VCaP (cell line): Measurements from ENCODE around the gene TECPR2.

Source experiments
- H3K27ac ChIP-seq: fragments of 450-650 bp; 2 replicates; pipeline ENCODE4 v1.5.1; 2017
- TF ChIP-seq, protein P1 (sequence below): fragments of 450-650 bp; conservative IDR thresholded peaks from 2 replicates; pipeline ENCODE4 v1.5.1; 2017; ENCODE audit warnings: mild to moderate bottlenecking, moderate library complexity

TECPR2 gene

DNA sequence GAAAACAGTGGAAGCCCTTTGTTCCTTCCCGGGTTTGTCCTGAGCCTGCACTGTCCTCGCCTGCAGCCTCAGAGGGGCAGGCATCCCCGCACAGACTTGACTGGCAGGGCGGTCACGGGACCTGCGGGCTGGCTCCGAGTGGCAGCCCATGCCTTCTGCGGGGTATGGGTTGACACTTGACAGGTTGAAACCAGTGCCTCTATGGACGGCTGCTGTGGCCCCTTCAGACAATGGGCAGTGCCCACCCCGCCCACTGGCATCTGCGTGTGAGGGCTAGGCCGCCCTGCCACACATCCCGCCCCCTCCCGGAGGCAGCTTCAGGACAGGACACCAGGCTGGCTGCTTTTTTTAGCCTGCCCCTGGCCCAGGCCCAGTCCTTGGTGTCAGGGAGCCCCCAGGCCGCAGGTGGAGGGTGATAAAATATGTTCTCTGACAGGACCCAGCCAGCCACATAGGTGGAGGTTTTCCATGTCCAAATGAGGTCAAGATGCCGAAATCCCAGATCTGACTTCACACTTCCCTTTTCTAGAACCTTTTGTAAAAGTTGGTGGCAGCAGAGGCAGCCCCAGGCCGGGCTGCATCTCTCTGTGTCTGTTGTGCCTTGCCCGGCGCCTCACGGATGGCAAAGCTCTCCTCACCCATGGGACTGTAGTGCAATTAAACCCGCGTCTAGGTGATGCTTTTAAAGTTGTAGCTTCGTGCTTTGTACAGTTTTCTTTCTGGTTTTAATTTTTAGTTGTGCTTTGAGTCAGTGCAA lies 136.8 kb downstream of the TECPR2 start:
- H3K27ac ChIP-seq = no peak overlapping the region
- TF ChIP-seq, protein P1, sequence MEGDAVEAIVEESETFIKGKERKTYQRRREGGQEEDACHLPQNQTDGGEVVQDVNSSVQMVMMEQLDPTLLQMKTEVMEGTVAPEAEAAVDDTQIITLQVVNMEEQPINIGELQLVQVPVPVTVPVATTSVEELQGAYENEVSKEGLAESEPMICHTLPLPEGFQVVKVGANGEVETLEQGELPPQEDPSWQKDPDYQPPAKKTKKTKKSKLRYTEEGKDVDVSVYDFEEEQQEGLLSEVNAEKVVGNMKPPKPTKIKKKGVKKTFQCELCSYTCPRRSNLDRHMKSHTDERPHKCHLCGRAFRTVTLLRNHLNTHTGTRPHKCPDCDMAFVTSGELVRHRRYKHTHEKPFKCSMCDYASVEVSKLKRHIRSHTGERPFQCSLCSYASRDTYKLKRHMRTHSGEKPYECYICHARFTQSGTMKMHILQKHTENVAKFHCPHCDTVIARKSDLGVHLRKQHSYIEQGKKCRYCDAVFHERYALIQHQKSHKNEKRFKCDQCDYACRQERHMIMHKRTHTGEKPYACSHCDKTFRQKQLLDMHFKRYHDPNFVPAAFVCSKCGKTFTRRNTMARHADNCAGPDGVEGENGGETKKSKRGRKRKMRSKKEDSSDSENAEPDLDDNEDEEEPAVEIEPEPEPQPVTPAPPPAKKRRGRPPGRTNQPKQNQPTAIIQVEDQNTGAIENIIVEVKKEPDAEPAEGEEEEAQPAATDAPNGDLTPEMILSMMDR = no peak

DNA sequence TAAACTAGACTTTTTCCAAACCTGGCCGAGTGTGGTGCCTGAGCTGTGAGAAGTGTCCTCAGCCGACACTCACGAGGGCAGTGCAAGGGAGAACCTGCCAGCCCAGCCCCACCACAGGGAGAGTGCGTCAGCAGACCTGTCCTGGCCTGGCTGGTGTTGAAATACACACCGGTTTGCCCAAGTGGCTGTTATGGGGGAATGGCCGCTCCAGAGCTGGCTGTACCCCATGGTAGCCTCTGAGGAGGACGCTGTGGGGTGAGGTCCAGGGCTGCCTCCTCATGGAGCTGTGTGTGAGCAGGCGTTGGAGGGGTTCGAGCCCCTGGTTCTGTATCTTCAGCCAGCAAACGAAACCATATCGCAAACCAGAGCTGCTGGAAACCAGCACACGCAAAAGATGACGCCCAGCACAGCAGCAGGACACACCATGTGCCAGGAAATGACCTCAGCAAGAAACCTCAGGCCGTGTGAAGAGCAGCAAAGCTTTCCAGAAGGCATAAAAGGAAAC lies 137.5 kb downstream of the TECPR2 start:
- TF ChIP-seq, protein P1 = no peak

DNA sequence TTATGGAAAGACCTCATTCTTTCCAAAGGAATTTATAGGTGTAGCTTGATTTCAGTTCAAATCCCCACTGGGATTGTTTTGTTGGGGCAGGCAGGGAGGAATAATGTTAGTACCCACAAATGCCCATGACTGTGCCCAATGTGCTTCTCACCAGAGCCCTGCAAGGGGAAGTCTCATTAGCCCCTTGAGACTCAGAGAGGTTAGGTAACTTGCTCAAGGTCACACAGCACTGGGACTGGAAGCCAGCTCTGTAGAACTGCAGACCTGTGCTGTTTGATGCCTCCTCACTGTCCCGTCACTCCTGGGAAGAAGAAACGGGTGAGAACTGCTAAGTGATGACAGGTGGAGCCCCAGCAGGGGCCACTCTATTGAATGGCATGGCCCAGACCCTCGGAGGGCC lies 138.0 kb downstream of the TECPR2 start:
- TF ChIP-seq, protein P1 = no peak
- H3K27ac ChIP-seq = no peak overlapping the region

More for the DNA sequence above, 137.5 kb downstream of the TECPR2 start:
- no peak overlapping the region for H3K27ac ChIP-seq

DNA sequence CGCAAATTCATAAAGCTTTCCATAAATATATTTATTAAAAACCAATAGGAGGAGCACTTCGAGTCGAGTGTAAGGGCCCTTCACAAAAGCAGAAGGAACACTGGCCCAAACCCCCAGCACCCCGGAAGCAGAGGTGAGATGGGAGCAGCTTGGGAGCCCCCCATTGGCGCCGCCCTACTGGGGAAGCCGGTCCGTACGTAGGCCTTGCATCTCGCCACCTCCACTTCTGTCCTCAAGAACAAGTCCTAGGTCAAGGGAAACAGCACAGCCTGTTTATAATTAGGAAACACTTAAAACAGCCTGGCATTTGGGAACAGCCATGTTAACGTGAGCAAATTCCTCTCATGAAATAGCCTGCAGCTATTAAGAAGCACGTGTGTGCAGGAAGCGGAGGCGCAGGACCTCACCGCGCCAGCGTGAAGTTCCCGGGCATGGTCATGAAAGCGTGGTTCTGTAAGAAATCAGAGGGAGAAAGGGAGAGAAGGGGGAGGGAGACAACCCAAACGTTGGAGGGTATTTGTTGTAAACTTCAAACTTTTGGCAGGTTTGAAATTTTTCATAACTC lies 139.1 kb downstream of the TECPR2 start:
- H3K27ac ChIP-seq = no peak overlapping the region

DNA sequence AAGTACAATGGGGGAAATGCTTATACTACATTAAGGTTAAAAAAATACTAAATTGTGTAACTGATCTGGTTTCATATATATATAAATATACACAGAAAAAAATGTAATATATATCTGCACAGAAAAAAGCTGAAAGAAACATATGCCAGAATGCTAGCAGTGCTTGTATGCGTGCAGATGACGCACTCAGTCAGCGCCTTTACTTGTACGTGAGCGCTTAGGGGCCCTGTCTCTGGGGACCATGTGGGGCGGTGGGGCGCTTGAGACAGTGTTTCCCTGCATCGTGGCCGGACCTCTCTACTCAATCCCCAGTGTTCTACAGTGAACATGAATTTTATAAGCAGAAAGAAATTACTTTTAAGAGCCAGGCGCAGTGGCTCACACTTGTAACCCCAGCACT lies 139.8 kb downstream of the TECPR2 start:
- no peak overlapping the region for H3K27ac ChIP-seq
- TF ChIP-seq, protein P1 = no peak

More for the DNA sequence above, 139.1 kb downstream of the TECPR2 start:
- TF ChIP-seq, protein P1 = peak; percentile 22; the same call in 1 of the 2 replicates

DNA sequence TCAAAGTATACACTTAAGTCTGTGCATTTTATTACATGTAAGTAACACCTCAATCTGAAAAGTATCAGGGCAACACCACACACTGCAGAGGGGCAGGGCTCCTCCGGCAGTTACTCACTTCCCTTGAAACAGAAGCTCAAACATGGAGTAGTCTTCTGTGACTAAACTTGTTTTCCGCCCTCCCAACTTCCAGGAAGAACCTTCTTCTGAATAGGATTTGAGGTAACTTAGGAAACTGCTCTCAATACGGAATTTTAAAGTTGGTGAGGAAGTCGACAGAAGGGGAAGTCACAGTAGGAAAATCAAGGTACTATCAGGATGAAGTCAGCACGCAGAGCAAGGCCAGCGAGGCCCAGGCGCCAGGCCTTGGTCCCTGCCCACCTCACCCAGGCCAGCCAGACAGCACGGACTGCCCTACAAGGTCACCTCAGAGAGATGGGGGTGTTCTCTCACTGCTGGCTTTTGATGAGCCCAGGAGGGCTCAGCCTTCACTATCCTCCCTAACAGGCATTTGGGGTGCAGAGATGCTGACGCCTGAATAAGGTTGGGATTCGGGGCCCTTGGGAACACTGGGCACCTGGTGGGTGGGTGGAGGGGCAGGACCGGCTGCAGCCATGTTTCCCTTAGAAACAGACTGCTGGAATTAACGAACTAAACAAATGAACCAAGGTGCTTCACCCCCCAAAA lies 141.0 kb downstream of the TECPR2 start:
- H3K27ac ChIP-seq = no peak overlapping the region
- TF ChIP-seq, protein P1 = no peak

DNA sequence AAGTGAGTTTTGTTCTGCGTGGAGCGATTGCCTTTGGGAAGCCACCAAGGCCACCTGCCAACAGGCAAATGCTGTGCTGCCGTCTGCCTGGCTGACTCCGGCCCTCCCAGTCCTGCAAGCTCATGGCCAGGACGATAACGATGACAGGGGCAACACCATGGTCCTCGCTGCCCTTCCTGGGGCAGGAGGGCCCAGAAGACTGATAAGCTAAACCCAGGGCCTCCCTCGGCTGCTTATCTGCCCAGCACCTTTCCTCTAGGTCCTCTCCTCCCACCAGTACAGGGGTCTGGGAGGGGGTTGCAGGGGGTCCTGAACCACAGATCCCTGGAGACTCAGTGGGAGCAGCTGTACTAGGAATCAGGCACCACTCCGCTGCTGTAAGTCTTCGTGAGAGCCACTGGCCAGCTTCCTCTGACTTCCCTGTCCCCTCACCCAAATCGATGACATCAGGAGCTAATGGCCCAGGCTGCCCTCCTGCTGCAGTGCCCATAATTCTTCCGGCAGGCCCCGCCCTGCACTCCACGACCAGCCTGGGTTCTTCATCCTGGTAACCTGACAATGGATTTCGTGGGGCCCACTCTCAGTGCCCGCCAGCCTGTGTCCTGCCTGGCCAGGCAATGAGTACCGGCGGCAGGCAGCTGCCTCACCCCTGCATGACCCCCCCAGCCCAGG lies 141.7 kb downstream of the TECPR2 start:
- H3K27ac ChIP-seq = no peak overlapping the region
- TF ChIP-seq, protein P1 = no peak
